ENCODE results near the gene NOX3. TPM values are rescaled to one million over a fixed set of nuclear protein-coding genes. Genes with fewer than 3 reads are reported as not detected.

The NOX3 gene
- total and polyA plus RNA-seq, 2 donors (not counting 3 experiments of a cell fraction or from before 2014, with no cell fraction given) = not detected

DNA sequence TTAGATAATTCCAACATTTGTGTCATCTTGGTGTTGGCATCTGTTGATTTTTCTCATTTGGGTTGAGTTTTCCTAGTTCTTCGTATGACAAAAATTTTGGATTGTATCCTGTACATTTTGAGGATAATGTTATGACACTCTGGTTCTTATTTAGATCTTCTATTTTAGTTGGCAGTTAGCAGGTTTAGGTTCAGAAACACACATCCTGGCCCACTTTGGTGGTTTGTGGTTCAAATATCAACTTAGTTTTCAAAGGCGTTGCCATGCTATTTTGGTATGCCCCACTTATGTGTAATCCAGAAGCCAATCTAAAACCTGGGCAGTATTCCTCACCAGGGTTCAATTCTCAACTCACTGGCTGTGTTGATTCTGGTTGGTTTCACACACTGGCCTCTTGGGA is 68.2 kb downstream of the NOX3 start:
- Histone ChIP-seq H3K9me1 (replicated peaks; ENCODE audit: control insufficient read depth, extremely low read depth, insufficient read depth, low read length) (no peaks in the 10 kb centered on the region), H3K79me2 (ENCODE audit: control insufficient read depth, insufficient read depth, low read length) (no peaks in the 10 kb centered on the region), H3K9me3 (replicated peaks; ENCODE audit: control insufficient read depth, insufficient read depth, low read length) (no peaks in the 10 kb centered on the region), H3K4me1 (ENCODE audit: control insufficient read depth, extremely low read depth, insufficient read depth, low read length) (no peaks in the 10 kb centered on the region), H3K27me3 (ENCODE audit: control insufficient read depth in 2 of 2, insufficient read depth in 2 of 2, low read length in 2 of 2) (no peaks in the 10 kb centered on the region), H2AFZ (ENCODE audit: low read depth, low read length) (no peak overlapping the region), H3K4me3 (replicated peaks in 1 of 3; ENCODE audit: insufficient read depth in 1 of 3, low read depth in 1 of 3, low read length in 3 of 3) (no peak overlapping the region), H3K36me3 (ENCODE audit: control insufficient read depth in 2 of 2, extremely low read depth in 1 of 2, insufficient read depth in 2 of 2, low read length in 2 of 2) (no peaks in the 10 kb centered on the region), H4K20me1 (replicated peaks; ENCODE audit: control insufficient read depth, extremely low read depth, insufficient read depth, low read length) (no peaks in the 10 kb centered on the region), H3K4me2 (ENCODE audit: insufficient read depth, low read length) (no peak overlapping the region), H3K27ac (ENCODE audit: insufficient read depth, low read depth, low read length) (no peak overlapping the region), H3K9ac (replicated peaks; ENCODE audit: extremely low read depth, insufficient read depth, low read length) (no peak overlapping the region)
- FAIRE-seq = no peak
- POLR2A ChIA-PET = no interaction called here
- BruUV-seq (replicated peaks) = no TSS peak
- no peak for DNase-seq (ENCODE audit: low read depth, low spot score)
- intact Hi-C loops (cut with micrococcal nuclease) (no loop called here), dilution Hi-C loops (cut with MboI; ENCODE audit: extremely low pct_ligation_motif_present, low sequenced_read_pairs) (no loop called here)
- TF ChIP-seq MYC (IDR thresholded peaks at IDR 0.05; ENCODE audit: low read depth, low read length) = no peak
- no peak for TF ChIP-seq POLR2AphosphoS5 (IDR thresholded peaks at IDR 0.05; ENCODE audit: insufficient read depth, low read depth, low read length)
- TF ChIP-seq EZH2 (IDR thresholded peaks at IDR 0.05; ENCODE audit: borderline replicate concordance, low read depth, low read length, severe bottlenecking) = no peak
- no peak for TF ChIP-seq JUN (IDR thresholded peaks at IDR 0.05; ENCODE audit: borderline replicate concordance, insufficient read depth, insufficient read length, low read depth)
- CTCF ChIA-PET = no interaction called here

- no peaks in the 10 kb centered on the region for H3K36me3 ChIP-seq (ENCODE audit: control insufficient read depth in 2 of 2, extremely low read depth in 1 of 2, insufficient read depth in 2 of 2, low read length in 2 of 2)
- no peaks in the 10 kb centered on the region for H3K27me3 ChIP-seq (ENCODE audit: control insufficient read depth in 2 of 2, insufficient read depth in 2 of 2, low read length in 2 of 2)
- no TSS peak for BruUV-seq (replicated peaks)
- H3K4me1 ChIP-seq (ENCODE audit: control insufficient read depth, extremely low read depth, insufficient read depth, low read length) = no peaks in the 10 kb centered on the region
- no peaks in the 10 kb centered on the region for H4K20me1 ChIP-seq (replicated peaks; ENCODE audit: control insufficient read depth, extremely low read depth, insufficient read depth, low read length)
- no peak for DNase-seq (ENCODE audit: low read depth, low spot score)
- ChIA-PET CTCF (interaction anchor here (0.8 kb wide), 1 partner anchor 11 kb away, joined by 3 read pairs; no protein-coding TSS in a partner anchor), POLR2A (no interaction called here)
- H3K27ac ChIP-seq (ENCODE audit: insufficient read depth, low read depth, low read length) = no peak overlapping the region
- no peaks in the 10 kb centered on the region for H3K9me1 ChIP-seq (replicated peaks; ENCODE audit: control insufficient read depth, extremely low read depth, insufficient read depth, low read length)
- dilution Hi-C loops (cut with MboI; ENCODE audit: extremely low pct_ligation_motif_present, low sequenced_read_pairs) (no loop called here), intact Hi-C loops (cut with micrococcal nuclease) (no loop called here)
- H3K9me3 ChIP-seq (replicated peaks; ENCODE audit: control insufficient read depth, insufficient read depth, low read length) = no peaks in the 10 kb centered on the region
- no peak overlapping the region for H3K4me2 ChIP-seq (ENCODE audit: insufficient read depth, low read length)
- no peak overlapping the region for H3K9ac ChIP-seq (replicated peaks; ENCODE audit: extremely low read depth, insufficient read depth, low read length)
- no peaks in the 10 kb centered on the region for H3K79me2 ChIP-seq (ENCODE audit: control insufficient read depth, insufficient read depth, low read length)
- H2AFZ ChIP-seq (ENCODE audit: low read depth, low read length) = no peak overlapping the region
- TF ChIP-seq JUN (IDR thresholded peaks at IDR 0.05; ENCODE audit: borderline replicate concordance, insufficient read depth, insufficient read length, low read depth) = no peak
- TF ChIP-seq, protein P1, sequence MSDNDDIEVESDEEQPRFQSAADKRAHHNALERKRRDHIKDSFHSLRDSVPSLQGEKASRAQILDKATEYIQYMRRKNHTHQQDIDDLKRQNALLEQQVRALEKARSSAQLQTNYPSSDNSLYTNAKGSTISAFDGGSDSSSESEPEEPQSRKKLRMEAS (IDR thresholded peaks at IDR 0.05; ENCODE audit: insufficient read depth, insufficient read length) = no peak
- no peak for TF ChIP-seq GATA2 (IDR thresholded peaks at IDR 0.05; ENCODE audit: insufficient read depth, insufficient read length, low read depth, low read length)
- TF ChIP-seq FOS (IDR thresholded peaks at IDR 0.05; ENCODE audit: borderline replicate concordance, insufficient read depth, low read length) = no peak
- TF ChIP-seq MYC (IDR thresholded peaks at IDR 0.05; ENCODE audit: low read depth, low read length) = no peak
- H3K4me3 ChIP-seq (replicated peaks in 1 of 3; ENCODE audit: insufficient read depth in 1 of 3, low read depth in 1 of 3, low read length in 3 of 3) = no peak overlapping the region
- no peak for FAIRE-seq
Observed at GRCh38 chr6:155384321-155384952, 71.2 kb downstream of the NOX3 start.

All from endothelial cell of umbilical vein (primary cell).